Mesendoderm (in vitro differentiated cells): ENCODE data around the gene PSMB1. TPM values are rescaled to one million over a fixed set of nuclear protein-coding genes. Genes with fewer than 3 reads are reported as not detected.

ENCODE experiments used
- DNase-seq: peaks from one replicate; pipeline ENCODE4 v3.0.0; 2013
- H2AK5ac ChIP-seq: 2 replicates; pipeline ENCODE4 v1.6.1; 2013; ENCODE audit warnings: low read length, inconsistent platforms
- H2BK120ac ChIP-seq: 2 replicates; pipeline ENCODE4 v1.6.1; 2013; ENCODE audit warnings: low read depth, mild to moderate bottlenecking, low read length, moderate library complexity, mixed read lengths
- H2BK15ac ChIP-seq: replicated peaks from 2 replicates; pipeline ENCODE4 v1.6.1; 2013; ENCODE audit warnings: low read depth, mild to moderate bottlenecking, moderate library complexity
- H2BK5ac ChIP-seq: 2 replicates; pipeline ENCODE4 v1.6.1; 2013; ENCODE audit warnings: low read length, inconsistent platforms
- H3K18ac ChIP-seq: 2 replicates; pipeline ENCODE4 v1.6.1; 2013; ENCODE audit warnings: mild to moderate bottlenecking, low read length, mixed read lengths
- H3K23ac ChIP-seq: one replicate; pipeline ENCODE4 v1.6.1; 2013; ENCODE audit warnings: low read length
- H3K27ac ChIP-seq: 2 replicates; pipeline ENCODE4 v1.5.1; 2013; ENCODE audit warnings: low read depth, mild to moderate bottlenecking, inconsistent platforms, low read length, moderate library complexity
- H3K27me3 ChIP-seq: 2 replicates; pipeline ENCODE4 v1.6.1; 2013; ENCODE audit warnings: low read length, control low read depth, mild to moderate bottlenecking, inconsistent platforms; ENCODE audit not compliant: insufficient read depth, poor library complexity
- H3K36me3 ChIP-seq: 2 replicates; pipeline ENCODE4 v1.6.1; 2013; ENCODE audit warnings: low read length, inconsistent platforms; ENCODE audit not compliant: control insufficient read depth, insufficient read depth
- H3K4ac ChIP-seq: one replicate; pipeline ENCODE4 v1.6.1; 2013; ENCODE audit warnings: low read depth, mild to moderate bottlenecking, low read length, moderate library complexity
- H3K4me1 ChIP-seq: 2 replicates; pipeline ENCODE4 v1.6.1; 2013; ENCODE audit warnings: low read depth, low read length, inconsistent platforms; ENCODE audit not compliant: control insufficient read depth
- H3K4me2 ChIP-seq: 2 replicates; pipeline ENCODE4 v1.6.1; 2013; ENCODE audit warnings: low read length
- H3K4me3 ChIP-seq: 2 replicates; pipeline ENCODE4 v1.5.1; 2013; ENCODE audit warnings: mild to moderate bottlenecking, low read length
- H3K56ac ChIP-seq: one replicate; pipeline ENCODE4 v1.6.1; 2013; ENCODE audit warnings: low read length
- H3K79me1 ChIP-seq: 2 replicates; pipeline ENCODE4 v1.6.1; 2013; ENCODE audit warnings: low read length, inconsistent platforms
- H3K79me2 ChIP-seq: 2 replicates; pipeline ENCODE4 v1.6.1; 2013; ENCODE audit warnings: mild to moderate bottlenecking, low read length; ENCODE audit not compliant: control insufficient read depth, insufficient read depth
- H3K9ac ChIP-seq: 2 replicates; pipeline ENCODE4 v1.6.1; 2013; ENCODE audit warnings: low read length, inconsistent platforms
- H4K5ac ChIP-seq: one replicate; pipeline ENCODE4 v1.6.1; 2013; ENCODE audit warnings: low read length
- H4K8ac ChIP-seq: one replicate; pipeline ENCODE4 v1.6.1; 2013; ENCODE audit warnings: low read depth, mild to moderate bottlenecking, control low read depth, low read length, moderate library complexity
- WGBS: extraction: QIAGEN DNeasy Blood & Tissue Kit; methylation state at CpG from one replicate; pipeline ENCODE4 v1.1.7; 2013; ENCODE audit warnings: low lambda C conversion rate, missing lambda C conversion rate; ENCODE audit not compliant: insufficient coverage; ENCODE audit errors: extremely low coverage; 5-methylcytosine and 5-hydroxymethylcytosine counted together
- polyA plus RNA-seq, 2 experiments: library from polyadenylated mRNA; stranded (reverse); fragments of 200-250 nt; gene quantifications; one replicate each; pipeline ENCODE4 v1.2.3, GENCODE V29; 2013

The PSMB1 gene
- 344 TPM for polyA plus RNA-seq (2013, experiment 1 of 2)
- polyA plus RNA-seq (2013, experiment 2 of 2), result 340 TPM

DNA sequence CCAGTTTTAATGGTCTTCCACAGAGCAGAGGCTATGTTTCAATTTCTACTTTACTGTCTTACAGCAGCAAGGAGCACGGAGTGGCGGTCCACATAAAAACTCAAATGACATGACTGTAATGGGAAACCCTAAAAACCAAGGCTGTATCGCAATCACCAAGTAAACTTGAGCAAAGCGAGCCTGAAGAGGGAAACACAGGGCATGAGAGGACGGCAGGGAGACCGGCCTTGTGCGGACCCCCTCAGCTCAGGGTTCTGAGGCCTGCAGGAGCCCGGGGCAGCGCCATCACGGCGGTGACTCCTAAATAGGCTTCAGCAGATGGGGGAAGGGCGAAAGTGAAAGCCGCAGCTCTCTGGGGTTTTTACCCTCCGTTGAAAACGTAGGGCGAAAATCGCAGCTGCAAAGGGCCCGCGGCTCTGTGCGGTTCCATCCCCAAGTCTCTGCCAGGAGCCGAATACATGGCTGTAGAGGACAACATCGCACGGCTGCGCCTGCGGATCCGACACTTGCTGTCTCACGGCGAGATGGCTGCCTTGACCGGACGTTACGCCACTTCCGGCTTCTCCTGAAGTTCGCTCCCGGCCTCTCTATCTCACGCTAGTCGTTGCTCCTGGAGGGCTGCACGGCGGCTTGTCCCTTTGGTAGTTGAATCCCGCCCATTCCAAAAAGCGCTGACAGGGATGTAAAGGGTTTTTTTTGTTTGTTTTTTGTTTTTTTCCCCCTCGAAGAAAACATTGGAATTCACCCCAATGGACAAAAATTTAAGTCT lies at the start of gene PSMB1:
Gene PSMB1 (minus strand): TSS at position 543 of the 769 bp plus-strand sequence. CDS start 65 bp downstream, at position 478.
- H3K4me3 ChIP-seq, result peak within 1 kb of the TSS; percentile 68
- no CpG with 5 or more reads among the region's 41 CpGs for WGBS

DNA sequence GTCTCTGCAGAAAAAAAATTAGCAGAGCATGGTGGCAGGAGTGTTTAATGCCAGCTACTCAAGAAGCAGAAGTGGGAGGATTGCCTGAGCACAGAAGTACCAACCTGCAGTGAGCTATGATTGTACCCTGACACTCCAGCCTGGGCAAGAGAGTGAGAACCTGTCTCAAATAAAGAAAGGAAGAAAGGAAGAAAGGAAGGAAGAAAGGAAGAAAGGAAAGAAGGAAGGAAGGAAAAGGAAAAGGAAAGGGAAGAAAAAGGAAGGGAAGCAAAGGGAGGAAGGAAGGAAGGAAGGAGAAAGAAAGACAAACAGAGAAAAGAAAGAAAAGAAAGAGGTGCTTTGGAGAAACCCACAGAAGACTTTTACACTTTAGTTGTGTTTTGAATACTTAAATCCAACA lies 44.2 kb upstream of the PSMB1 start:
- no peak overlapping the region for H3K27ac ChIP-seq
- H3K79me1 ChIP-seq, result no peaks in the 10 kb centered on the region
- H3K23ac ChIP-seq, result no peak overlapping the region
- no peak overlapping the region for H3K4me3 ChIP-seq
- no peaks in the 10 kb centered on the region for H3K4me1 ChIP-seq
- no peak overlapping the region for H2BK15ac ChIP-seq
- no peak overlapping the region for H3K18ac ChIP-seq
- no peak overlapping the region for H4K8ac ChIP-seq
- no peak overlapping the region for H3K56ac ChIP-seq
- no peak overlapping the region for H3K9ac ChIP-seq
- no peak overlapping the region for H2AK5ac ChIP-seq
- no peak for DNase-seq
- H3K4me2 ChIP-seq, result no peak overlapping the region
- no peak overlapping the region for H2BK120ac ChIP-seq
- H2BK5ac ChIP-seq, result no peak overlapping the region
- H3K4ac ChIP-seq, result no peak overlapping the region
- H4K5ac ChIP-seq, result no peak overlapping the region
- no peaks in the 10 kb centered on the region for H3K36me3 ChIP-seq
- H3K27me3 ChIP-seq, result no peaks in the 10 kb centered on the region
- no peaks in the 10 kb centered on the region for H3K79me2 ChIP-seq

More for the DNA sequence above, at the start of gene PSMB1:
- peaks cover 5% of the 10 kb centered on the region for H3K4me1 ChIP-seq
- peak within 1 kb of the TSS; percentile 22 for H3K18ac ChIP-seq
- H3K56ac ChIP-seq, result peak within 1 kb of the TSS; percentile 86
- no peak within 1 kb of the TSS for H2AK5ac ChIP-seq
- no peak within 1 kb of the TSS for H2BK120ac ChIP-seq
- H3K79me1 ChIP-seq, result peaks cover 8% of the 10 kb centered on the region
- H4K8ac ChIP-seq, result no peak within 1 kb of the TSS
- no peak within 1 kb of the TSS for H3K23ac ChIP-seq
- H3K79me2 ChIP-seq, result peaks cover 69% of the 10 kb centered on the region
- H3K9ac ChIP-seq, result peak within 1 kb of the TSS; percentile 82
- peaks cover 2% of the 10 kb centered on the region for H3K36me3 ChIP-seq
- H4K5ac ChIP-seq, result no peak within 1 kb of the TSS
- peak within 1 kb of the TSS; percentile 64 for H2BK5ac ChIP-seq
- no peaks in the 10 kb centered on the region for H3K27me3 ChIP-seq
- no peak within 1 kb of the TSS for H2BK15ac ChIP-seq
- DNase-seq, result peak; percentile 98
- peak within 1 kb of the TSS; percentile 96 for H3K27ac ChIP-seq
- H3K4ac ChIP-seq, result peak within 1 kb of the TSS; percentile 60
- peak within 1 kb of the TSS; percentile 69 for H3K4me2 ChIP-seq

DNA sequence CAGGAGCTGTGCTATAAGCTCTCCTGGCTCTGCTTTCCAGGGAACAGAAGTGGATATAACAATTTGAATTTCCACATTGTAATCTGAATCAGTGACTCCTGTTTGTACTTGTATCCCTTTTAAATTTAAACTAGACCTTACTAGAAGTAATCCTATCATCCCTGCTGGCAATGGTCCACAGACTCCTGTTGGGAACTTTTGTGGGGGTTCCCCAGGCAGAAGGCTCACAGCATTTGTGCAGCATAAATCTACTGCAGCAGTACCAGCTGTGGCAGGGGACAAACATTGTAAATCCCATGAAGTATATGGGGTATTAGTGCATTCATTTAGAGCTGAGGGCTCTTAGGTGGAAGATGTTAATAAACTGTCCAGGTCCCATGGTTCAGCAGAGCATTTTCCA lies 43.3 kb upstream of the PSMB1 start:
- H2AK5ac ChIP-seq, result no peak overlapping the region
- H3K4ac ChIP-seq, result no peak overlapping the region
- no peak overlapping the region for H3K27ac ChIP-seq
- DNase-seq, result no peak
- H3K18ac ChIP-seq, result peak overlapping the region; percentile 28
- H2BK15ac ChIP-seq, result no peak overlapping the region
- H3K79me1 ChIP-seq, result no peaks in the 10 kb centered on the region
- no peaks in the 10 kb centered on the region for H3K27me3 ChIP-seq
- H4K8ac ChIP-seq, result no peak overlapping the region
- no peak overlapping the region for H3K9ac ChIP-seq
- no peaks in the 10 kb centered on the region for H3K79me2 ChIP-seq
- H3K56ac ChIP-seq, result no peak overlapping the region
- H2BK120ac ChIP-seq, result no peak overlapping the region
- H2BK5ac ChIP-seq, result no peak overlapping the region
- no peaks in the 10 kb centered on the region for H3K4me1 ChIP-seq
- no peaks in the 10 kb centered on the region for H3K36me3 ChIP-seq
- no peak overlapping the region for H3K4me3 ChIP-seq
- no peak overlapping the region for H4K5ac ChIP-seq
- H3K23ac ChIP-seq, result no peak overlapping the region
- no peak overlapping the region for H3K4me2 ChIP-seq

DNA sequence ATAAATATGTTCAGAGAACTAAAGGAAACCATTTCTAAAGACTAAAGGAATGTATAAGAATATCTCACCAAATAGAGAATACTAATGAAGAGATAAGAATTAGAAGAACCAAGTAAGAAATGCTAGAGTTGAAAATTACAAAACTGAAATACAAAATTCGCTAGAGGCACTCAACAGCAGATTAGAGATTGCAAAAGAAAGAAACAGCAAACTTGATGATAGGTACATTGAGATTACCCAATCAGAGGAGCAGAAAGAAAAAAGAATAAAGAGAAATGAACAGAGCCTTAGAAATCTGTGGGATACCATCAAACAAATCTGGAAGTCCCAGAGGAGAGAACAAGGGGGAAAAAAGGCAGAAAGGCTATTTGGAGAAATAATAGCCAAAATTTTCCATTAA lies 37.6 kb upstream of the PSMB1 start:
- H4K8ac ChIP-seq, result no peak overlapping the region
- no peak overlapping the region for H3K18ac ChIP-seq
- no peaks in the 10 kb centered on the region for H3K79me2 ChIP-seq
- no peak overlapping the region for H2BK5ac ChIP-seq
- no peak overlapping the region for H3K27ac ChIP-seq
- H3K4me1 ChIP-seq, result no peaks in the 10 kb centered on the region
- no peak overlapping the region for H3K4ac ChIP-seq
- H3K4me3 ChIP-seq, result no peak overlapping the region
- no CpG with 5 or more reads among the region's 1 CpG for WGBS
- H3K79me1 ChIP-seq, result no peaks in the 10 kb centered on the region
- H3K23ac ChIP-seq, result no peak overlapping the region
- no peaks in the 10 kb centered on the region for H3K27me3 ChIP-seq
- no peak overlapping the region for H2BK15ac ChIP-seq
- no peak overlapping the region for H3K56ac ChIP-seq
- no peak overlapping the region for H2BK120ac ChIP-seq
- H3K9ac ChIP-seq, result no peak overlapping the region
- H4K5ac ChIP-seq, result no peak overlapping the region
- DNase-seq, result no peak
- no peak overlapping the region for H2AK5ac ChIP-seq
- no peak overlapping the region for H3K4me2 ChIP-seq
- H3K36me3 ChIP-seq, result no peaks in the 10 kb centered on the region

DNA sequence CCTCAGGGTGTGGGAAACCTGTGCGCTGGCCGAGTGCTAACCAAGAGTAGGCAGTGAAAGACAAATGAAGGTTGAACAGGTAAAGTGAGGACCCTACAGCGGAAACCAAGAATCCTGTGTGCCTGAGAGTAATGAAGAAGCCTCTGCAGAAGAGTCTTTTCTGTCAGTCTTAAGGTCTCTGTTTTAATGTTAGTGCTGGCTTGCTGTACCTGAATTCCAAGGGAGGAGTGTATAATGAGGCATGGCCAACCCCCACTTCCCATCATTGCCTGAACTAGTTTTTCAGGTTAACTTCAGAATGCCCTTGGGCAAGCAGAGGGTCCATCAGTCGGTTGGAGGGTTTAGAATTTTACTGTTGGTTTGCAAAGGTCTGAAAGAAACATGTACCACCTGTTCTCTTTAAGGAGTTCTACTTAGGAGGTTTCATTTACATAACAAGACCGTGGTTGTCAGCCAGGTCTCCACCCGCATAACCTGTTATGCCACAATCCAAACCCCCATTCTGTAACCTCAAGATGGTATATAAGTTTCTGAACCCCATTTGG lies 31.9 kb upstream of the PSMB1 start:
- peak overlapping the region; percentile 80 for H3K9ac ChIP-seq
- H4K8ac ChIP-seq, result no peak overlapping the region
- peak; percentile 69 for DNase-seq
- no peak overlapping the region for H2BK15ac ChIP-seq
- no peak overlapping the region for H2BK120ac ChIP-seq
- no peak overlapping the region for H4K5ac ChIP-seq
- H3K36me3 ChIP-seq, result peaks cover 7% of the 10 kb centered on the region
- peaks cover 2% of the 10 kb centered on the region for H3K4me1 ChIP-seq
- H3K79me1 ChIP-seq, result peaks cover 8% of the 10 kb centered on the region
- no peak overlapping the region for H2AK5ac ChIP-seq
- H3K4me2 ChIP-seq, result peak overlapping the region; percentile 89
- peak overlapping the region; percentile 74 for H3K4ac ChIP-seq
- H2BK5ac ChIP-seq, result peak overlapping the region; percentile 45
- no CpG with 5 or more reads among the region's 6 CpGs for WGBS
- peak overlapping the region; percentile 44 for H3K4me3 ChIP-seq
- peak overlapping the region; percentile 72 for H3K23ac ChIP-seq
- H3K79me2 ChIP-seq, result peaks cover 21% of the 10 kb centered on the region
- peak overlapping the region; percentile 24 for H3K18ac ChIP-seq
- peak overlapping the region; percentile 94 for H3K56ac ChIP-seq
- peak overlapping the region; percentile 49 for H3K27ac ChIP-seq
- H3K27me3 ChIP-seq, result no peaks in the 10 kb centered on the region
